HEK293 (cell line): ENCODE results near the gene RMDN3.

Experiments
- CTCF ChIP-seq: fragments of 450-650 bp; formaldehyde crosslinking; IDR thresholded peaks from 2 replicates; pipeline ENCODE4 v1.5.1; 2016; ENCODE audit warnings: missing biosample characterization, missing genetic modification characterization
- SP2 ChIP-seq: fragments of 450-650 bp; formaldehyde crosslinking; IDR thresholded peaks from 2 replicates; pipeline ENCODE4 v1.5.1; 2016; ENCODE audit warnings: missing biosample characterization, missing genetic modification characterization
- ZBTB48 ChIP-seq: fragments of 450-650 bp; formaldehyde crosslinking; IDR thresholded peaks from 2 replicates; pipeline ENCODE4 v1.5.1; 2016; ENCODE audit warnings: missing biosample characterization, missing genetic modification characterization
- ZNF571 ChIP-seq: fragments of 450-650 bp; formaldehyde crosslinking; IDR thresholded peaks from 2 replicates; pipeline ENCODE4 v1.5.0; 2017; ENCODE audit warnings: missing biosample characterization, missing genetic modification characterization
- ZSCAN30 ChIP-seq: fragments of 450-650 bp; IDR thresholded peaks from 2 replicates; pipeline ENCODE4 v1.5.1; 2018; ENCODE audit warnings: missing biosample characterization, mild to moderate bottlenecking, missing genetic modification characterization, moderate library complexity
- TF ChIP-seq, protein P1 (sequence below): fragments of 450-650 bp; formaldehyde crosslinking; IDR thresholded peaks from 2 replicates; pipeline ENCODE4 v1.5.1; 2016; ENCODE audit warnings: missing biosample characterization, missing genetic modification characterization

GRCh38 chr15:40789999-40790398, 34.9 kb upstream of the RMDN3 start:
- TF ChIP-seq, protein P1, sequence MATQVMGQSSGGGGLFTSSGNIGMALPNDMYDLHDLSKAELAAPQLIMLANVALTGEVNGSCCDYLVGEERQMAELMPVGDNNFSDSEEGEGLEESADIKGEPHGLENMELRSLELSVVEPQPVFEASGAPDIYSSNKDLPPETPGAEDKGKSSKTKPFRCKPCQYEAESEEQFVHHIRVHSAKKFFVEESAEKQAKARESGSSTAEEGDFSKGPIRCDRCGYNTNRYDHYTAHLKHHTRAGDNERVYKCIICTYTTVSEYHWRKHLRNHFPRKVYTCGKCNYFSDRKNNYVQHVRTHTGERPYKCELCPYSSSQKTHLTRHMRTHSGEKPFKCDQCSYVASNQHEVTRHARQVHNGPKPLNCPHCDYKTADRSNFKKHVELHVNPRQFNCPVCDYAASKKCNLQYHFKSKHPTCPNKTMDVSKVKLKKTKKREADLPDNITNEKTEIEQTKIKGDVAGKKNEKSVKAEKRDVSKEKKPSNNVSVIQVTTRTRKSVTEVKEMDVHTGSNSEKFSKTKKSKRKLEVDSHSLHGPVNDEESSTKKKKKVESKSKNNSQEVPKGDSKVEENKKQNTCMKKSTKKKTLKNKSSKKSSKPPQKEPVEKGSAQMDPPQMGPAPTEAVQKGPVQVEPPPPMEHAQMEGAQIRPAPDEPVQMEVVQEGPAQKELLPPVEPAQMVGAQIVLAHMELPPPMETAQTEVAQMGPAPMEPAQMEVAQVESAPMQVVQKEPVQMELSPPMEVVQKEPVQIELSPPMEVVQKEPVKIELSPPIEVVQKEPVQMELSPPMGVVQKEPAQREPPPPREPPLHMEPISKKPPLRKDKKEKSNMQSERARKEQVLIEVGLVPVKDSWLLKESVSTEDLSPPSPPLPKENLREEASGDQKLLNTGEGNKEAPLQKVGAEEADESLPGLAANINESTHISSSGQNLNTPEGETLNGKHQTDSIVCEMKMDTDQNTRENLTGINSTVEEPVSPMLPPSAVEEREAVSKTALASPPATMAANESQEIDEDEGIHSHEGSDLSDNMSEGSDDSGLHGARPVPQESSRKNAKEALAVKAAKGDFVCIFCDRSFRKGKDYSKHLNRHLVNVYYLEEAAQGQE: no peak
- TF ChIP-seq CTCF: no peak
- no peak for TF ChIP-seq ZBTB48 (tag by site-specific recombination)
- no peak for TF ChIP-seq ZNF571
- no peak for TF ChIP-seq SP2 (tag by site-specific recombination)
- TF ChIP-seq ZSCAN30: no peak
